ENCODE data around the gene COCH.

DNA sequence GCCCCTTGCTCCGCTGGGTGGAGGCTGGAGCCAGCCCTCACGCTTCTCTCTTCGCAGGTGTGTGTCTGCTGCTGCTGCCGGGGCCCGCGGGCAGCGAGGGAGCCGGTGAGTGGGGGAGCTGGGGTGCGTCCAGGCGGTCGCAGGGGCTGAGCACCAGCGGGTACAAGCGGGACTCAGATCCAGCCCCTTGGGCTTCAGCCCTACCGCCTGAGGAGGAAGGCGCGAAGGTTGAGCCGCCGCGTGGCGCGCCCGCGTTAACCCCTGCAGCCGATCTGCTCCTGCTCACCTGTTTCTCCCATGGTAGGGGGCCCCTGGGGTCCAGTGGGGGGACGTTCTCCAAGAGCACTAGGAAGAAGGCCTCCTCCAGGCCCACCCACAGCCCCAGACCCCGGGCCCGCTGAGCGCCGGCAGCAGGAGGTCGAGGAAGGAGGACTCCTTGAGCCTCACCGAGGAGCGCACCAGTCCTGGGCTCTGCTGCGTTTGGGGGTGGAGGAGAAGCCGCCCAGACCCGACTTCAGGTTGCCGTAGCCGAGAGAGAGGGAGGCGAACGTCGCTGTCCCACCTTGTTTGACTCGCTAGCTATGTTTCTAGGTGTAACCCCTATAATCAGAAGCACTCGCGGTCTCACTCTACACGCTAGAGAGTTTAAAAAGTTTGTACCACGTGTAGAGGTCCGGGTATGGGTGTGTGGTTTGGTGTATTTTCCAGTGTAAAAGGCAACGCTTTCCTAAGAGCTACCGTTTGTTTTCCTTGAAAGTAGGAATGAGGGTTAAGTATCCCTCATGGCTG is 834 bp downstream of the COCH start:
- TF ChIP-seq POLR2A (IDR thresholded peaks at IDR 0.05), result no peak
- TF ChIP-seq, protein P1, sequence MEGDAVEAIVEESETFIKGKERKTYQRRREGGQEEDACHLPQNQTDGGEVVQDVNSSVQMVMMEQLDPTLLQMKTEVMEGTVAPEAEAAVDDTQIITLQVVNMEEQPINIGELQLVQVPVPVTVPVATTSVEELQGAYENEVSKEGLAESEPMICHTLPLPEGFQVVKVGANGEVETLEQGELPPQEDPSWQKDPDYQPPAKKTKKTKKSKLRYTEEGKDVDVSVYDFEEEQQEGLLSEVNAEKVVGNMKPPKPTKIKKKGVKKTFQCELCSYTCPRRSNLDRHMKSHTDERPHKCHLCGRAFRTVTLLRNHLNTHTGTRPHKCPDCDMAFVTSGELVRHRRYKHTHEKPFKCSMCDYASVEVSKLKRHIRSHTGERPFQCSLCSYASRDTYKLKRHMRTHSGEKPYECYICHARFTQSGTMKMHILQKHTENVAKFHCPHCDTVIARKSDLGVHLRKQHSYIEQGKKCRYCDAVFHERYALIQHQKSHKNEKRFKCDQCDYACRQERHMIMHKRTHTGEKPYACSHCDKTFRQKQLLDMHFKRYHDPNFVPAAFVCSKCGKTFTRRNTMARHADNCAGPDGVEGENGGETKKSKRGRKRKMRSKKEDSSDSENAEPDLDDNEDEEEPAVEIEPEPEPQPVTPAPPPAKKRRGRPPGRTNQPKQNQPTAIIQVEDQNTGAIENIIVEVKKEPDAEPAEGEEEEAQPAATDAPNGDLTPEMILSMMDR (IDR thresholded peaks at IDR 0.05 in 4 of 5, conservative IDR thresholded peaks at IDR 0.05 in 1 of 5), result no peak

Measured in gastrocnemius medialis (tissue), 4 donors.